NCI-H2171 treated with DMSO at 0.1 percent for 48 hours (cell line): ENCODE results near the gene CAV1.

Experiments used
- DNase-seq: peaks from one replicate; lab custom pipeline; 2025; lab: John Stamatoyannopoulos, UW

The CAV1 gene

GRCh38 chr7:116503835-116504234, 21.0 kb upstream of the CAV1 start:
- no peak for DNase-seq

DNA sequence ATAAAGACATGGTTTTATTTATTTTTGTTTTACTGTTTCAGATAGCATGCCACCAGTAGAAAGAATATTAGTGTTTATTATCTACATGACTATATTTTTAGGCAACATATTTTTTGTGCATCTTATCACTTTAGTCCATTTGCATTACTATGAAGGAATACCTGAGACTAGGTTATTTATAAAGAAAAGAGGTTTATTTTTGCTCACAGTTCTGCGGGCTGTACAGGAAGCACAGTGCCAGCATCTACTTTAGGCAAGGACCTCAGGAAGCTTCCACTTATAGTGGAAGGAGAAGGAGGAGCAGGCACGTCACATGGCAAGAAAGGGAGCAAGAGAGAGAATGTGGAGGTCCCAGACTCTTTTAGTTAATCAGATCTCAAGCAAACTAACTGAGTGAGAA, 19.6 kb upstream of the CAV1 start:
- no peak for DNase-seq

- no peak for DNase-seq
These were observed 19.0 kb upstream of the CAV1 start for GRCh38 chr7:116505823-116506222.

- DNase-seq, result no peak
These were observed 14.8 kb upstream of the CAV1 start for GRCh38 chr7:116509982-116510579.

GRCh38 chr7:116510795-116511194, 14.0 kb upstream of the CAV1 start:
- DNase-seq, result no peak

- no peak for DNase-seq
These were observed 13.0 kb upstream of the CAV1 start for GRCh38 chr7:116511552-116512519.

- no peak for DNase-seq
These were observed 12.2 kb upstream of the CAV1 start for GRCh38 chr7:116512520-116513188.

DNA sequence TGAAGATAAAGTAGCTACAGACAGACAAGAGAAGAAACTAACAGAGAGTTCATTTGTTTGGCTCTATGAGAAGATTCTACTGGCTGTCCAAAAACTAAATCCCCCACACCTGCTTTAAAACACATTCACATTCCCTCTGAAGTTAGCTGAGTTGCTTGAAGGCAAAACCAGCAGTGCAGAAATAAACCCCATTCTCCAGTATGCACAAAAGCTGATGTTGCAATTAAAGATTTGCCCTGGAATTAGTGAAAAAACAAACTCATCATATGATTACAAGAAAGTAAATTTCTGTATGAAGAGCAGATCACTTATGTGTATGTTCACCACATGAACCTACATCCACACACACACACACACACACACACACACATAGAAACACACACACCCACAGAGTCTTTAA, 9.3 kb upstream of the CAV1 start:
- no peak for DNase-seq

GRCh38 chr7:116516324-116516723, 8.5 kb upstream of the CAV1 start:
- DNase-seq, result no peak

DNA sequence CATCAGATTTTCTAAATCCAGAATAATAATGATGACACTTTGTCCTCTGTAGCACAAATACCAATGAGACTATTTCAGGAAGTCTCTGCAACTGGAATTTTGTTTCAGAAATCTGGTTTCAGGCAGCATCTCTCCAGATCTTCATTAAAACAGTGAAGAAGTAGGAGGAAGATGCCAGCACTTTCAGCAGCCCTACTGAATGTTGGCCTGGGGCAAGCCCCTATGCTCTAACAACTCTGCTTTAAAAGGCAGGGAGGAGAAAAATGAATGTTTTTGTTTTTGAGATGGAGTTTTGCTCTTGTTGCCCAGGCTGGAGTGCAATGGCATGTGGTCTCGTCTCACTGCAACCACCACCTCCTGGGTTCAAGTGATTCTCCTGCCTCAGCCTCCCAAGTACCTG, 7.2 kb upstream of the CAV1 start:
- no peak for DNase-seq

DNA sequence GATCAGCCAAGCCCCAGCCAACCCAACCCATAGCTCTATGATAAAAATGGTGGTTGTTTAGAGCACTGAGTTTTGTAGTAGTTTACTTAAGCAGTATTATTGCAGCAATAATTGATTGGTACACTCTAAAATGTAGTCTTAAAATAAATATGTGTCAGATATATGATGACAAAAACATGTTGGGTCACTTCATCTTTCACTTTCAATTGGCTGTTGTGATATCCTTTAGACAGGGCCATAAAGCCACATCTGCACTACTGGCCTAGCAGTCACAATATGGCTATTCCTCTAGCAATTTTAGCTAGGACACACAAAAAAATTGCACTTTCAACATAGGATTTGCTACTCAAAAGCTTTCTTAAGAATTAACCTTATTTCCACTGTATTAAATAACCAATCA, 5.9 kb upstream of the CAV1 start:
- no peak for DNase-seq

GRCh38 chr7:116521046-116521664, 3.7 kb upstream of the CAV1 start:
- DNase-seq, result no peak

- no peak for DNase-seq
These were observed 2.6 kb upstream of the CAV1 start for GRCh38 chr7:116522247-116522646.

DNA sequence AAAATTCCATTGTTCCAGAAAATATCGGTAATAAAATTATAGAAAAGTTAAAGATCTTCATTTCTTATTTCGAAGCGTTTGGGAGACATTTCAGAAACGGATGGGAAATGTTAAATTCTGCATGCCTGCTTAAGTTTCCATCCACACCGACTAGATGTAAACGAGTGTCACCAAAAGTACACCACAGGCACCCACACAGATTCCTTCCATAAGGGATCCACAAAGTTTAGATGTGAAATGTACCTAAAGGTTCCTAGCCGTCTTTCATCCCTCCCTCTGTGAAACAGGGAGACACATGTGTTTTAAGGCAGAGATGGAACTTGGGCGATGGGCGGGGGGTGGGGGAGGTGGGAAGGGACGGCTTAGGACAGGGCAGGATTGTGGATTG, 621 bp upstream of the CAV1 start:
- no peak for DNase-seq

- no peak for DNase-seq
These were observed 569 bp downstream of the CAV1 start for GRCh38 chr7:116525298-116525912.

DNA sequence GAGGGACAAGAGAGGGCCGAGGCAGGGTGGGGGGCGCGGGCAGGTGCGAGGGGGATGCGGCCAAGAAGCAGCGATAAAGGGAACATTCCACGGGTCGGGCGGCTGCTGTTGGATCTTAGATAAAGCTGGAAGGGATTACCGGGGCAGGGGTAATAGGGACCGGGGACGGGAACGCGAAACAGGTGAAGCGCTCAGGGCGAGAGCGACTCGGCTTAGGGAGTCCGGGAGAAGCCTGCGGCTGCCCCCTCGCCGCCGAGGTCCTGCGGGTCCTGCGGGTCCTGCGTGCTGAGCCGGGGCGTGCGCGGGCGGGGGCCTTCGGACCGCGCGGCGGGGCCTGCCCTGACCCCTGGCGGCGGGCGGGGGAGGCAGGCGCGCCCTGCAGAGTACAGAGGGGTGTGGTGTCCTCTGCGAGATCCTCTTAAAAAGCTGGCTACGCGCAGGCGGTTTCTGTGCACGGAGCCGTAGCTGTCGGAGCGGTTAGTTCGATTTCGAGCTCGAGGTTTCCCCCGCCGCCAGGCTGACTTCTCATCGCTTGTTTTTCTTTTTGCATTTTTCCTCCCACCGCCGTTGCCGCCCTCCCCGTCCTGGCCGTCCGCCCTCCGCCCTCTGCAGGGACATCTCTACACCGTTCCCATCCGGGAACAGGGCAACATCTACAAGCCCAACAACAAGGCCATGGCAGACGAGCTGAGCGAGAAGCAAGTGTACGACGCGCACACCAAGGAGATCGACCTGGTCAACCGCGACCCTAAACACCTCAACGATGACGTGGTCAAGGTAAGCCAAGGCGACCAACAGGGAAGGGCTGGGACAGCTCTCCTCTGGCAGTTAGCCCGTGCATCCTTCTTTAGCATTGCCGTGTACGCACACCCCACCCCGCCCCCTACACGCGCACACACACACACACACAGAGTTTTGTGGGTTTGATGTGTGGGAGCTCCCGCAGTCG, 1.4 kb downstream of the CAV1 start:
- peak; percentile 25 for DNase-seq

DNA sequence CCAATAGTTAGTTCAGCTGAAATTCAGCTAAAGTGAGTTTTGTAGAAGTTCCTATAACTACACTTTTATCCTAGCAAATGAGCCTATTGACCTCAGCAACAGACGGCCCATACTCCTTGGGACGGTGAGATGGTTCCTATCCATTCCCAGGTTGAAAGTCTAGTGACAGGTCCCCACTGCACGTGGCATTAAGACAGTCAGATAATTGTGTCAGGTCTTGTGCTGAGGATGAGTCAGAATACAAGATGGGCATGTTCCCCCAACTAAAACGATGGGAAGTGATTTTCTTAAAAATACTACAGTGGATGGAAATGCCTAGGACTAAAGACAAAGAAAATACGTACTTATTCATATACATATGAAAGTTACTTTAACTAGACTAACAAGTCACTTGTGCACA, 2.1 kb downstream of the CAV1 start:
- DNase-seq, result no peak

GRCh38 chr7:116527521-116527920, 2.7 kb downstream of the CAV1 start:
- DNase-seq, result no peak

GRCh38 chr7:116528008-116528789, 3.4 kb downstream of the CAV1 start:
- DNase-seq, result no peak

DNA sequence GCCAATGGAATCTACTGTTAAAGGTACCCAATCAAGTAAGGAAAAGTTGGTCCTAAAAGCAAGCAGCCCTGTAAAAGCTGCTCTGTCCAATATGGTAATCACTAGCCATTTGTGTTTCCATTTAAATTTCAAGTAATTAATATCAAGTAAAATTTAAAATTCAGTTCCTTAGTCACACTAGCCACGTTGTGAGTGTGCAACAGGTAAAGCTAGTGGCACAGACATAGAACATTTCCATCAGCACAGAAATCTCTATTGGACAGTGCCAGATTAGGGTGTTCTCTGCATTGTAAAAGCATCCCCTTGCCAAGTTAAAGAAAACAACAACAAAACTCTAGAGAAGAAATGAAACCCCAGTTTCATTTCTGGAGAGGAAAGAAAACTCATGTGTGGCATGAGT, 4.4 kb downstream of the CAV1 start:
- DNase-seq, result no peak
